ENCODE measurements around the gene SIRT7. TPM values are rescaled to one million over a fixed set of nuclear protein-coding genes. Genes with fewer than 3 reads are reported as not detected.

Gene SIRT7
- total RNA-seq, 1 donor from 2014 or later, result 3.7 TPM

DNA sequence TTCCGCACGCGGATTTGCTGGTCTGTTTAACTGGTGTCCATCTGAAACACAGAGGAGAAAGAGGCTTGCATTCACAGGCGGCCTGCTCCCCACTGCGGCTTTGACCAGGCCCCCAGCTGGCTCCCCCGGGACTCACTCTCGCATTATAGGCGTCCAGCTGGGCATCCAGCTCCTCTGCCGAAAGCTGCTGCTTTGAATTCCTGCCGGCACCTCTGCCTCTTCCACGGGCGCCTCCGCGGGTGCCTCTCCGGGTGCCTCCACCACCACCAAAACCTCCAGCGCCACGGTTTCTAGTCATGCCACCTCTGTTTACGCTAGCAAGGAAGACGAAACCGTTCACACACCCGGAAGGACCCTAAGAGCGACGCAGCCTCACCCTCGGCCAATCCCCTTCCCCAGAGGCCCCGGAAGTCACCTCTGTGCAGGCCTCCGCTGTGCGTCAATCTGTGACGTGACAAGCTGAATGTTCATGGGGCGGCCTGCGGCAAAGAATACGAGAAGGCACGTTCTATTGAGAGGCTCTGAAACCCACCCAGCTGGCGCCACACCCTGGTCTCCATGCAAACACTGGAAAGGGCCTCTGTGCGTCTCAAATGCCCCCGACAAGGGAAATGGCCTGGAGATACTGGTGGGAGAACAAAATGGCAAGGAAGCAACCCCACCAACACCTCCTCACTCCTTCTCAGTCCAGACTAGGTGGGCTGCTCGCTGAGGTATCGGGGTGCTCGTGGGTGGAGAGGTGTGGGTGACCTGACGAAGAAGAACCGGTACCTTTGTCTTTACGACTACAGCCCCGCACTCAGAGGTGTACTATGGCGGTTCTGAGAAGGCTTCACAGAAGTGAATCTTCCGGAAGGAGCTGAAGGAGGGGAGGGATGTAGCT, 29.6 kb downstream of the SIRT7 start:
- Histone ChIP-seq H3K9ac (ENCODE audit: low read depth in 1 of 3, low read length in 3 of 3) (no peak overlapping the region), H3K27me3 (ENCODE audit: control insufficient read depth in 3 of 3, insufficient read depth in 3 of 3, low read length in 3 of 3) (no peaks in the 10 kb centered on the region), H3K4me3 (ENCODE audit: low read length in 3 of 3) (no peak overlapping the region), H3K9me3 (ENCODE audit: control insufficient read depth in 3 of 3, low read length in 3 of 3) (no peaks in the 10 kb centered on the region), H3K36me3 (ENCODE audit: control insufficient read depth in 3 of 3, insufficient read depth in 3 of 3, low read length in 3 of 3) (peaks cover 26 to 50% (median 33%) of the 10 kb centered on the region in 3 donors), H3K4me1 (ENCODE audit: control insufficient read depth in 3 of 3, insufficient read depth in 3 of 3, low read length in 3 of 3) (peaks cover 42 to 60% (median 53%) of the 10 kb centered on the region in 3 donors), H3K27ac (ENCODE audit: low read depth, low read length) (no peak overlapping the region)

DNA sequence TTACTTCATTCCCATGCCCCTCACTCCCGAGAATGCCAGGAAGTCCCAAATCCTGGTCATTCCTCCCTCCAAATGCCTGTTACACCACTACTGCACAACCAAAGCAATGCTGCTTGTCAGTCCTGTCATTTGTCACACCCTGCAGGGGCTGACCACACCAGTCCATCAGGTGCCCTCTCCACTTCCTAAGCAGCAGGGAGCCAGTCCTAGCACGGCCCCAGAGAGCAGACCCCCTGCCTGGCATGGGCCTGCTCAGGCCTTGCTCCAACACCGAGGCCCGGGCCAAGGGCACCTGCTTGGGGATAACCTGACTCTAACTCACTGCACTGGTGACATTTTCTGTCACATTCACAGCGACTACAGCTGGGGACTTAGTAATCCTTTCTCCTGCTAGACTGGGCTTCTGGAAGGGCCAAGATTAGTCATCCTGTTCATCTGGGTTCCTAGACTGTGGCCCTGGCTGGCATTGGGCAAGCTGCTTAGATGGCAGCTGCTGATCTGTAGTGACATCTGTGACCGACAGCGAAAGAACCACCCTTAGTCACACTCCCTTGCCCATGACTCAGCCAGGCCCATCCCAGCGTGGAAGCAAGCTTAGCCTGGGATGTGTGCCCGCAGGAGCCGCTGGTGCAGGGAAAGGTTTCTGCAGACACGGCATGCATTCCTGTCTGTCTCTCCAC, 32.0 kb downstream of the SIRT7 start:
- H3K4me3 ChIP-seq (ENCODE audit: low read length in 3 of 3), result peak overlapping the region in 2 of 3 donors; percentile 22 to 38
- no peaks in the 10 kb centered on the region for H3K9me3 ChIP-seq (ENCODE audit: control insufficient read depth in 3 of 3, low read length in 3 of 3)
- peak overlapping the region; percentile 40 to 75 (median 73) for H3K9ac ChIP-seq (ENCODE audit: low read depth in 1 of 3, low read length in 3 of 3)
- H3K27me3 ChIP-seq (ENCODE audit: control insufficient read depth in 3 of 3, insufficient read depth in 3 of 3, low read length in 3 of 3), result no peaks in the 10 kb centered on the region
- H3K36me3 ChIP-seq (ENCODE audit: control insufficient read depth in 3 of 3, insufficient read depth in 3 of 3, low read length in 3 of 3), result peaks cover 30 to 50% (median 35%) of the 10 kb centered on the region in 3 donors
- H3K4me1 ChIP-seq (ENCODE audit: control insufficient read depth in 3 of 3, insufficient read depth in 3 of 3, low read length in 3 of 3), result peaks cover 42 to 54% (median 46%) of the 10 kb centered on the region in 3 donors
- peak overlapping the region; percentile 92 for H3K27ac ChIP-seq (ENCODE audit: low read depth, low read length)

DNA sequence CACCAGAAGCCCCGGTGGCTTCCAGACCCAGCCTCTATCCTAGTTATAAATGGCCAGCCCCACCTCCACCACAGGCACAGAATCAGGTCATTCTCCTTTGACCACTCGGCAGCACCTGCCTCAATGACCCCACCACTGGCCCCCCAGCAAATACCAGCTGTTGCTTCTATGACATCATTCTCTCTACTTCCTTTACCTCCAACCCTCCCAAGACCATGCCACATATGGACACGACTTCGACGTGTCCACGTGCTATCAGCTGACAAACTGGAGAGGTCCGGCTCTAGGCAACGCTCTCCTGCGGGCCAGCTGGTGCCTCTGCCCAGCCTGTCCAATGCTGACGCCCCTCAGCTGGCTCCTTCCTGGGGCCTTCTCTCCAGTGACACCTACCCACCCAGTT, 32.5 kb downstream of the SIRT7 start:
- no peaks in the 10 kb centered on the region for H3K27me3 ChIP-seq (ENCODE audit: control insufficient read depth in 3 of 3, insufficient read depth in 3 of 3, low read length in 3 of 3)
- peak overlapping the region; percentile 92 for H3K27ac ChIP-seq (ENCODE audit: low read depth, low read length)
- peak overlapping the region; percentile 40 to 75 (median 73) for H3K9ac ChIP-seq (ENCODE audit: low read depth in 1 of 3, low read length in 3 of 3)
- H3K4me3 ChIP-seq (ENCODE audit: low read length in 3 of 3), result peak overlapping the region in 2 of 3 donors; percentile 22 to 38
- peaks cover 30 to 49% (median 35%) of the 10 kb centered on the region in 3 donors for H3K36me3 ChIP-seq (ENCODE audit: control insufficient read depth in 3 of 3, insufficient read depth in 3 of 3, low read length in 3 of 3)
- H3K9me3 ChIP-seq (ENCODE audit: control insufficient read depth in 3 of 3, low read length in 3 of 3), result no peaks in the 10 kb centered on the region
- peaks cover 38 to 52% (median 42%) of the 10 kb centered on the region in 3 donors for H3K4me1 ChIP-seq (ENCODE audit: control insufficient read depth in 3 of 3, insufficient read depth in 3 of 3, low read length in 3 of 3)

DNA sequence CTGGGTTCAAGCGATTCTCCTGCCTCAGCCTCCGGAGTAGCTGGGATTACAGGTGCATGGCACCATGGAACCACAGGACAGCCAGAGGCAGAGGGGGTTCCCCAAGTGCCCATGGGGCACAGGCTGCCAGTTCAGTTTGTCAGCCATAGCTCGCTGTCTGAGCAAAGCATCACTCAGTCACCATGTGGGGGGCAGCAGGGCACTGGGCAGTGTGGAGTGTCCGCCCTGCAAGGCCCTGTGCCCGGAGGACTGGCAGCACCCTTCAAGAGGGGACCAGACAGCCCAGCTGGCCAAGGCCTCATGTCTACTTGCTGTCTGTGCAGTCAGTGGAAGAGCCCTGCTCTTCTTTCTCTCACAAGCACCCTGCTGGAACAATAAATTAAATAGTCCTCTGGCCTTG, 33.0 kb downstream of the SIRT7 start:
- H3K4me3 ChIP-seq (ENCODE audit: low read length in 3 of 3), result no peak overlapping the region
- H3K27ac ChIP-seq (ENCODE audit: low read depth, low read length), result peak overlapping the region; percentile 92
- H3K27me3 ChIP-seq (ENCODE audit: control insufficient read depth in 3 of 3, insufficient read depth in 3 of 3, low read length in 3 of 3), result no peaks in the 10 kb centered on the region
- H3K36me3 ChIP-seq (ENCODE audit: control insufficient read depth in 3 of 3, insufficient read depth in 3 of 3, low read length in 3 of 3), result peaks cover 30 to 46% (median 35%) of the 10 kb centered on the region in 3 donors
- H3K4me1 ChIP-seq (ENCODE audit: control insufficient read depth in 3 of 3, insufficient read depth in 3 of 3, low read length in 3 of 3), result peaks cover 33 to 48% (median 38%) of the 10 kb centered on the region in 3 donors
- no peaks in the 10 kb centered on the region for H3K9me3 ChIP-seq (ENCODE audit: control insufficient read depth in 3 of 3, low read length in 3 of 3)
- peak overlapping the region in 2 of 3 donors; percentile 33 to 75 for H3K9ac ChIP-seq (ENCODE audit: low read depth in 1 of 3, low read length in 3 of 3)

DNA sequence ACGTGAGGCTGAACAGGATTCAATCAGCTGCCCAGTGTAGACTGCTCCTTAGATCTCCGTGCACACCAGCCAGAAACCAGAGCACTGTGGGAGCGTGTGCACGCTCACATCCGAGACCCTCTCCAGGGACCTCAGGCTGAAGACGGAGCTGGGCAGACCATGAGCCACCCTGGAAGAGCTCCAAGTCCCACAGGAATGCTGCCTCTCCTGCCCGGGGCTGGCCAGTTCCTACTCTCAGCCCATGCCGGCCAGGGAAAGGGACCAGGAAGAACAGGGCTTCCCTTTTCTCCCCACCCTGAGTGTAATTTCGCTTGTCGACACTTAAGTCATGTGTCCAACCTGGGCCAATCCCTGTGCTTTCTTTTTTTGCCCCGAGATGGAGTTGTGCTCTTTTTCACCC, 33.5 kb downstream of the SIRT7 start:
- H3K9ac ChIP-seq (ENCODE audit: low read depth in 1 of 3, low read length in 3 of 3), result peak overlapping the region in 1 of 3 donors; percentile 75
- H3K27me3 ChIP-seq (ENCODE audit: control insufficient read depth in 3 of 3, insufficient read depth in 3 of 3, low read length in 3 of 3), result no peaks in the 10 kb centered on the region
- H3K4me3 ChIP-seq (ENCODE audit: low read length in 3 of 3), result no peak overlapping the region
- no peaks in the 10 kb centered on the region for H3K9me3 ChIP-seq (ENCODE audit: control insufficient read depth in 3 of 3, low read length in 3 of 3)
- peaks cover 29 to 43% (median 34%) of the 10 kb centered on the region in 3 donors for H3K4me1 ChIP-seq (ENCODE audit: control insufficient read depth in 3 of 3, insufficient read depth in 3 of 3, low read length in 3 of 3)
- H3K36me3 ChIP-seq (ENCODE audit: control insufficient read depth in 3 of 3, insufficient read depth in 3 of 3, low read length in 3 of 3), result peaks cover 29 to 45% (median 33%) of the 10 kb centered on the region in 3 donors
- H3K27ac ChIP-seq (ENCODE audit: low read depth, low read length), result peak overlapping the region; percentile 92

DNA sequence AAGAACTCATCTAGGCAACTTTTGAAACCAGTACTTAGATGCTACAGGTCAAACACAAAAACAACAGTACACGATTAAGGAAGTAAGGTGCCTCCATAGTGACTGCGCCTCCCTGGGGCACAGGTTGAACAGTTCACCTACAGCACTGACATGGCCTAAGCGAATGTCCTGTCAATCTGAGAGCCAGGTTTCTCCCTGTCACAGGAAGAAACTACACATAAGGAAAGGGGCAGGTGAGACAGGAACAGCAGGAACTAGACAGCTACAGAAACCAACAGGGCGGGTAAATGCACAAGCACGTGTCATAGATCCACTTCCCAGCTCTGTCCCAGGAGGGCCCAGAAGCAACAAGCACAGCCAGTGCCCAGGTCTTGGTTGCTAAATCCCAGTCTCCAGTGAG, 38.9 kb downstream of the SIRT7 start:
- Histone ChIP-seq H3K9ac (ENCODE audit: low read depth in 1 of 3, low read length in 3 of 3) (no peak overlapping the region), H3K27me3 (ENCODE audit: control insufficient read depth in 3 of 3, insufficient read depth in 3 of 3, low read length in 3 of 3) (no peaks in the 10 kb centered on the region), H3K4me3 (ENCODE audit: low read length in 3 of 3) (no peak overlapping the region), H3K4me1 (ENCODE audit: control insufficient read depth in 3 of 3, insufficient read depth in 3 of 3, low read length in 3 of 3) (peaks cover 0 to 2% (median under 1%) of the 10 kb centered on the region in 3 donors), H3K36me3 (ENCODE audit: control insufficient read depth in 3 of 3, insufficient read depth in 3 of 3, low read length in 3 of 3) (peaks cover 12 to 15% (median 14%) of the 10 kb centered on the region in 3 donors), H3K27ac (ENCODE audit: low read depth, low read length) (no peak overlapping the region), H3K9me3 (ENCODE audit: control insufficient read depth in 3 of 3, low read length in 3 of 3) (no peaks in the 10 kb centered on the region)

DNA sequence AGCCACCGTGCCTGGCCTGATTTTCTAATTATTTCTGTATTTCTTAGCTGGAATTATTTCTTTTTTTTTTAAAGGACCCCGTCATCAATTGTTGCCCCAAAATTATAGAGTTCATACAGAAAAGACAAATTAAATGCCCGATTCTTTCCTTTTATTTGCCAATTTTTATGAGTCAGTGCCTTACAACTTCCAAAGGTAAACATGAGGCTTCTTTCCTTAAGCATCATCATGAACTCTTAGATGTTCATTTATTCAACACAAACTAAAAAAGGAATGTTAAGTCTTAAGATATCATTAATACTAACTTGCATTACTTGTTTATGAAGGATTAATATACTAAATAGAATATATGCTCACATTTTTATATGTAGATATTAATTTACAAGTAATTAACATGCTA, 39.7 kb downstream of the SIRT7 start:
- H3K36me3 ChIP-seq (ENCODE audit: control insufficient read depth in 3 of 3, insufficient read depth in 3 of 3, low read length in 3 of 3), result peaks cover 12 to 15% (median 14%) of the 10 kb centered on the region in 3 donors
- no peak overlapping the region for H3K9ac ChIP-seq (ENCODE audit: low read depth in 1 of 3, low read length in 3 of 3)
- H3K4me1 ChIP-seq (ENCODE audit: control insufficient read depth in 3 of 3, insufficient read depth in 3 of 3, low read length in 3 of 3), result no peaks in the 10 kb centered on the region
- H3K27ac ChIP-seq (ENCODE audit: low read depth, low read length), result no peak overlapping the region
- H3K9me3 ChIP-seq (ENCODE audit: control insufficient read depth in 3 of 3, low read length in 3 of 3), result no peaks in the 10 kb centered on the region
- no peaks in the 10 kb centered on the region for H3K27me3 ChIP-seq (ENCODE audit: control insufficient read depth in 3 of 3, insufficient read depth in 3 of 3, low read length in 3 of 3)
- H3K4me3 ChIP-seq (ENCODE audit: low read length in 3 of 3), result no peak overlapping the region

DNA sequence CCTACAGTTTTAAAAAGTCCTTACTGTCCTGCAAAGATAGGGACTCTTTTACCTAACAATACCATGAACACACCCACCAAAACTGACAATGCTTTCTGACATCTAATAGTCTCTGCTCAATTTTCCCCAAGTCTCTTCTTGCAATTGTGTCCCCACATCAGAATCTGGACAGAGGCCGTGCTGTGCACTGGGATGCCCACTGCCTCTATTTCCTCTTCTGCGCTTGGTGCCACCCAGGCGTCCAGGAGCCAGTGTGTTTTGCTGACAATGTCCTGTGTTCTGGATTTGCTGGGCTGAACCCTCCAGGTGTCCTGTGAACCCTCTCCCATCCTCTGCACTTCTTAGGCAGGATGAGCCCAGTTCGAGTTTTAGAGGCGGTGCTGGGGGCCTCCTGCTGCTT, 40.4 kb downstream of the SIRT7 start:
- H3K4me3 ChIP-seq (ENCODE audit: low read length in 3 of 3), result no peak overlapping the region
- H3K9ac ChIP-seq (ENCODE audit: low read depth in 1 of 3, low read length in 3 of 3), result no peak overlapping the region
- H3K4me1 ChIP-seq (ENCODE audit: control insufficient read depth in 3 of 3, insufficient read depth in 3 of 3, low read length in 3 of 3), result peaks cover 0 to 5% (median 4%) of the 10 kb centered on the region in 3 donors
- peaks cover 12 to 15% (median 14%) of the 10 kb centered on the region in 3 donors for H3K36me3 ChIP-seq (ENCODE audit: control insufficient read depth in 3 of 3, insufficient read depth in 3 of 3, low read length in 3 of 3)
- H3K9me3 ChIP-seq (ENCODE audit: control insufficient read depth in 3 of 3, low read length in 3 of 3), result no peaks in the 10 kb centered on the region
- H3K27me3 ChIP-seq (ENCODE audit: control insufficient read depth in 3 of 3, insufficient read depth in 3 of 3, low read length in 3 of 3), result no peaks in the 10 kb centered on the region
- no peak overlapping the region for H3K27ac ChIP-seq (ENCODE audit: low read depth, low read length)

DNA sequence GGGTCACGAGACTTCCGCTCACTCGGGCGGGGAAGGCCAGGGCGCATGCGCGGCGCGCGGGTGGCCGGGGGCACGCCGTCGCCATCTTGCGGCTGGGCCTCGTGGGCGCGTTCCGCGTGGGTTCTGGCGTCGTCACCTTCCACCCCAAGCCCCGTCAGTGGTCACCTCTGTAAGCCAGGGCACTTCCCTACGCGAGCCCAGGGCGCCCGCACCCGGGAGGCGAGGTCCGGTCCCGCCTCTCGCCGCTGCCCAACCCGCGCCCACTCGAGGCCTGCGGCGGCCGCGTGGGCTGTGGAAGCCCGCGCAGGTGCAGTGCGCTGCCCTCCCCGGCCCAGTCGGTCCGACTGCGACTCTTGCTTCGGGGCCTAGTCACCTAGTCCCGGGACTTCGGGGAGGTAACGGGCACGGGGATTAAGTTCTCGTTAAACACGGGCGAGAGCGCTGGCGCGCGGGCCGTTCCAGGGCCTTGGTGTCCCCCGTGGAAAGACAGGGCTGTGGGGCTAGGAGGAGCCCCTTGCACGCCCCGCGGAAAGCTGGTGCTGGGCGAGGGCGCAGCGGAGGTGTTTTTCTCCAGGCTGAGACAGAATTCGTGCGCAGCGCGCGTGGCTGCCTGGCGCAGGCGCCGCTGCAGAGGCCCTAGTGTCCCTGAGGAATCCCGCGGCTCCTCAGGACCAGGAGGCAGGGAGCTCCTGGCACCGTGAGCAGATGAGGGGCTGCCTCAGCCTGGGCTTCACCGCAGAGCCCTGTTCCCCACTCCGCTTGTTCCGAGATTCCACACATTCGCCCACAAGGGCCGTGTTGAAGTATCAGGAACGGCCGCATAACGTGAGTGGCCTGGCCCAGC, 46.4 kb downstream of the SIRT7 start:
- H3K27me3 ChIP-seq (ENCODE audit: control insufficient read depth in 3 of 3, insufficient read depth in 3 of 3, low read length in 3 of 3), result no peaks in the 10 kb centered on the region
- H3K9ac ChIP-seq (ENCODE audit: low read depth in 1 of 3, low read length in 3 of 3), result peak overlapping the region; percentile 96 to 99 (median 99)
- H3K4me1 ChIP-seq (ENCODE audit: control insufficient read depth in 3 of 3, insufficient read depth in 3 of 3, low read length in 3 of 3), result peaks cover 28 to 58% (median 33%) of the 10 kb centered on the region in 3 donors
- peak overlapping the region; percentile 97 for H3K27ac ChIP-seq (ENCODE audit: low read depth, low read length)
- no peaks in the 10 kb centered on the region for H3K9me3 ChIP-seq (ENCODE audit: control insufficient read depth in 3 of 3, low read length in 3 of 3)
- peaks cover 11 to 19% (median 11%) of the 10 kb centered on the region in 3 donors for H3K36me3 ChIP-seq (ENCODE audit: control insufficient read depth in 3 of 3, insufficient read depth in 3 of 3, low read length in 3 of 3)
- peak overlapping the region; percentile 82 to 96 (median 96) for H3K4me3 ChIP-seq (ENCODE audit: low read length in 3 of 3)

Measured in skeletal muscle tissue (tissue), 4 donors.